Stimulated activated naive CD8-positive, alpha-beta T cell treated with anti-CD3 and anti-CD28 coated beads, Interleukin-15, amount 100 ng/mL, for 72 hours (primary cell): ENCODE measurements around the gene MAPK8IP3.
"Not testable (repeated sequence)": the region's sequence is repeated elsewhere in the genome, so short reads cannot be mapped to it uniquely, and the experiment has no call there.

Source experiments
- ATAC-seq: fragments of 150-1000 bp; cut with Tn5 transposase; 2 replicates; pipeline ENCODE4 v1.10.0; 2021; ENCODE audit warnings: mild to moderate bottlenecking, moderate library complexity
- DNase-seq, 2 donors: peaks; one replicate each; pipeline ENCODE4 v3.0.0; 2021 to 2022
- H3K27ac Mint-ChIP-seq, 2 donors: one replicate each; pipeline ENCODE4 v1.8.0; 2022; ENCODE audit warnings: mild to moderate bottlenecking in 2 of 2, mixed read lengths in 2 of 2, moderate library complexity in 2 of 2
- H3K27me3 Mint-ChIP-seq: one replicate; pipeline ENCODE4 v1.8.0; 2022; ENCODE audit warnings: mixed read lengths
- H3K4me1 Mint-ChIP-seq: one replicate; pipeline ENCODE4 v1.8.0; 2022; ENCODE audit warnings: mild to moderate bottlenecking, mixed read lengths
- H3K4me3 Mint-ChIP-seq, 2 donors: one replicate each; pipeline ENCODE4 v1.8.0; 2022; ENCODE audit warnings: mild to moderate bottlenecking in 2 of 2, mixed read lengths in 2 of 2, moderate library complexity in 1 of 2
- H3K9me3 Mint-ChIP-seq, 2 donors: one replicate each; pipeline ENCODE4 v1.8.0; 2022; ENCODE audit warnings: mixed read lengths in 2 of 2

Gene MAPK8IP3

GRCh38 chr16:1787322-1788094 lies 81.5 kb downstream of the MAPK8IP3 start:
- no peak overlapping the region for H3K27ac Mint-ChIP-seq
- H3K27me3 Mint-ChIP-seq, result no peaks in the 10 kb centered on the region
- DNase-seq (peak in 1 of 2 donors; percentile 10), ATAC-seq (no peak)
- peaks cover 28% of the 10 kb centered on the region for H3K4me1 Mint-ChIP-seq
- no peaks in the 10 kb centered on the region for H3K9me3 Mint-ChIP-seq
- no peak overlapping the region for H3K4me3 Mint-ChIP-seq

GRCh38 chr16:1788095-1788707 lies 82.2 kb downstream of the MAPK8IP3 start:
- ATAC-seq, result no peak
- no peak overlapping the region for H3K4me3 Mint-ChIP-seq
- no peaks in the 10 kb centered on the region for H3K27me3 Mint-ChIP-seq
- H3K4me1 Mint-ChIP-seq, result peaks cover 28% of the 10 kb centered on the region
- no peak overlapping the region for H3K27ac Mint-ChIP-seq
- no peaks in the 10 kb centered on the region for H3K9me3 Mint-ChIP-seq
- DNase-seq, result no peak

- DNase-seq, result no peak
- Mint-ChIP-seq H3K27ac (no peak overlapping the region), H3K4me1 (peaks cover 23% of the 10 kb centered on the region), H3K9me3 (no peaks in the 10 kb centered on the region), H3K27me3 (no peaks in the 10 kb centered on the region), H3K4me3 (no peak overlapping the region)
- no peak for ATAC-seq
These were observed 82.7 kb downstream of the MAPK8IP3 start for GRCh38 chr16:1788708-1789100.

GRCh38 chr16:1789643-1790045 lies 83.6 kb downstream of the MAPK8IP3 start:
- Mint-ChIP-seq H3K27ac (no peak overlapping the region), H3K27me3 (no peaks in the 10 kb centered on the region), H3K9me3 (no peaks in the 10 kb centered on the region), H3K4me3 (no peak overlapping the region), H3K4me1 (peaks cover 17% of the 10 kb centered on the region)
- peak in 1 of 2 donors; percentile 12 for DNase-seq
- no peak for ATAC-seq

- Mint-ChIP-seq H3K27me3 (no peaks in the 10 kb centered on the region), H3K9me3 (no peaks in the 10 kb centered on the region), H3K4me3 (no peak overlapping the region), H3K4me1 (peaks cover 13% of the 10 kb centered on the region), H3K27ac (no peak overlapping the region)
- no peak for ATAC-seq
- no peak for DNase-seq
These were observed 84.2 kb downstream of the MAPK8IP3 start for GRCh38 chr16:1790261-1790610.

GRCh38 chr16:1790611-1791255 lies 84.7 kb downstream of the MAPK8IP3 start:
- no peak overlapping the region for H3K4me3 Mint-ChIP-seq
- no peaks in the 10 kb centered on the region for H3K9me3 Mint-ChIP-seq
- H3K4me1 Mint-ChIP-seq, result peaks cover 8% of the 10 kb centered on the region
- no peaks in the 10 kb centered on the region for H3K27me3 Mint-ChIP-seq
- ATAC-seq (no peak), DNase-seq (no peak)
- no peak overlapping the region for H3K27ac Mint-ChIP-seq

- ATAC-seq (no peak), DNase-seq (peak in 1 of 2 donors; percentile 10)
- no peak overlapping the region for H3K27ac Mint-ChIP-seq
- H3K4me1 Mint-ChIP-seq, result peaks cover 6% of the 10 kb centered on the region
- no peak overlapping the region for H3K4me3 Mint-ChIP-seq
- no peaks in the 10 kb centered on the region for H3K27me3 Mint-ChIP-seq
- no peaks in the 10 kb centered on the region for H3K9me3 Mint-ChIP-seq
These were observed 85.4 kb downstream of the MAPK8IP3 start for GRCh38 chr16:1791256-1791942.

GRCh38 chr16:1791943-1792812 lies 86.2 kb downstream of the MAPK8IP3 start:
- Mint-ChIP-seq H3K4me3 (no peak overlapping the region), H3K27me3 (no peaks in the 10 kb centered on the region), H3K27ac (no peak overlapping the region), H3K9me3 (peaks cover 0 to 4% of the 10 kb centered on the region in 2 donors), H3K4me1 (peaks cover 6% of the 10 kb centered on the region)
- ATAC-seq (no peak), DNase-seq (no peak)

- peak in 1 of 2 donors; percentile 8 for DNase-seq
These were observed 87.0 kb downstream of the MAPK8IP3 start for GRCh38 chr16:1792836-1793577.

GRCh38 chr16:1793578-1794220 lies 87.7 kb downstream of the MAPK8IP3 start, which contains the start of gene IGFALS:
IGFALS (minus strand) TSS chr16:1793705; CDS start chr16:1793652, 53 bp downstream.
- ATAC-seq (peak; percentile 14), DNase-seq (peak in 1 of 2 donors; percentile 11)
- peaks cover 0 to 8% of the 10 kb centered on the region in 2 donors for H3K9me3 Mint-ChIP-seq
- peaks cover 4% of the 10 kb centered on the region for H3K4me1 Mint-ChIP-seq
- no peaks in the 10 kb centered on the region for H3K27me3 Mint-ChIP-seq
- no peak within 1 kb of the TSS for H3K27ac Mint-ChIP-seq
- H3K4me3 Mint-ChIP-seq, result no peak within 1 kb of the TSS

More at GRCh38 chr16:1792836-1793577, 87.0 kb downstream of the MAPK8IP3 start:
- Mint-ChIP-seq H3K4me1 (peaks cover 6% of the 10 kb centered on the region), H3K4me3 (no peak overlapping the region), H3K9me3 (peaks cover 0 to 8% of the 10 kb centered on the region in 2 donors), H3K27me3 (no peaks in the 10 kb centered on the region), H3K27ac (no peak overlapping the region)
- ATAC-seq, result peak; percentile 16

- Mint-ChIP-seq H3K27me3 (no peaks in the 10 kb centered on the region), H3K27ac (no peak overlapping the region), H3K4me1 (no peaks in the 10 kb centered on the region), H3K9me3 (peaks cover 5 to 14% of the 10 kb centered on the region in 2 donors), H3K4me3 (no peak overlapping the region)
- DNase-seq (peak in 1 of 2 donors; percentile 8), ATAC-seq (no peak)
These were observed 88.4 kb downstream of the MAPK8IP3 start for GRCh38 chr16:1794221-1794871.

GRCh38 chr16:1794908-1795666 lies 89.1 kb downstream of the MAPK8IP3 start:
- ATAC-seq, result no peak
- DNase-seq, result no peak
- H3K4me3 Mint-ChIP-seq, result no peak overlapping the region
- H3K27ac Mint-ChIP-seq, result no peak overlapping the region
- H3K27me3 Mint-ChIP-seq, result no peaks in the 10 kb centered on the region
- peaks cover 13 to 22% of the 10 kb centered on the region in 2 donors for H3K9me3 Mint-ChIP-seq
- H3K4me1 Mint-ChIP-seq, result no peaks in the 10 kb centered on the region

GRCh38 chr16:1799263-1799662 lies 93.3 kb downstream of the MAPK8IP3 start:
- DNase-seq, H3K4me1 Mint-ChIP-seq, ATAC-seq, H3K4me3 Mint-ChIP-seq, H3K27me3 Mint-ChIP-seq, H3K27ac Mint-ChIP-seq: not testable (repeated sequence)
- H3K9me3 Mint-ChIP-seq, result peaks cover 13 to 23% of the 10 kb centered on the region in 2 donors
